MM.1S (cell line): Measurements from ENCODE around the gene CACNA1G.

Experiments used
- DNase-seq: peaks from one replicate; pipeline ENCODE4 v3.0.0-alpha.2; 2015
- H2AFZ ChIP-seq: fragments of 300-600 bp; sonication (generic); 2 replicates; pipeline ENCODE4 v1.6.0; 2016; ENCODE audit warnings: antibody characterized with exemption, low read length
- H3F3A ChIP-seq: fragments of 300-600 bp; sonication (generic); 2 replicates; pipeline ENCODE4 v1.6.1; 2016; ENCODE audit warnings: mild to moderate bottlenecking, antibody characterized with exemption, low read length, moderate library complexity, mixed read lengths; ENCODE audit not compliant: insufficient read depth
- H3K27ac ChIP-seq: fragments of 300-600 bp; sonication (generic); 2 replicates; pipeline ENCODE4 v1.5.1; 2016; ENCODE audit warnings: mild to moderate bottlenecking, low read length
- H3K27me3 ChIP-seq: fragments of 300-600 bp; sonication (generic); replicated peaks from 2 replicates; pipeline ENCODE4 v1.6.0; 2016; ENCODE audit warnings: low read length; ENCODE audit not compliant: insufficient read depth
- H3K36me3 ChIP-seq: fragments of 300-600 bp; sonication (generic); replicated peaks from 2 replicates; pipeline ENCODE4 v1.6.1; 2016; ENCODE audit warnings: mild to moderate bottlenecking, low read length, mixed read lengths; ENCODE audit not compliant: insufficient read depth
- H3K4me1 ChIP-seq: fragments of 300-600 bp; sonication (generic); 2 replicates; pipeline ENCODE4 v1.6.1; 2016; ENCODE audit warnings: low read length, mixed read lengths
- H3K4me2 ChIP-seq: fragments of 300-600 bp; sonication (generic); 2 replicates; pipeline ENCODE4 v1.6.0; 2016; ENCODE audit warnings: low read depth, low read length
- H3K4me3 ChIP-seq: fragments of 300-600 bp; sonication (generic); 2 replicates; pipeline ENCODE4 v1.5.1; 2016; ENCODE audit warnings: low read length, mixed read lengths
- H3K79me2 ChIP-seq: fragments of 300-600 bp; sonication (generic); 2 replicates; pipeline ENCODE4 v1.6.1; 2016; ENCODE audit warnings: mixed run types, low read length, mixed read lengths
- H3K9ac ChIP-seq: fragments of 300-600 bp; sonication (generic); 2 replicates; pipeline ENCODE4 v1.6.1; 2016; ENCODE audit warnings: low read length, mixed read lengths
- H3K9me2 ChIP-seq: fragments of 300-600 bp; sonication (generic); replicated peaks from 2 replicates; pipeline ENCODE4 v1.6.1; 2016; ENCODE audit warnings: mild to moderate bottlenecking, low read length, mixed read lengths; ENCODE audit not compliant: insufficient read depth
- H3K9me3 ChIP-seq: fragments of 300-600 bp; sonication (generic); replicated peaks from 2 replicates; pipeline ENCODE4 v1.6.1; 2016; ENCODE audit warnings: mild to moderate bottlenecking, low read length, mixed read lengths; ENCODE audit not compliant: insufficient read depth
- H4K20me1 ChIP-seq: fragments of 300-600 bp; sonication (generic); 2 replicates; pipeline ENCODE4 v1.6.1; 2016; ENCODE audit warnings: mild to moderate bottlenecking, low read length, moderate library complexity, mixed read lengths; ENCODE audit not compliant: insufficient read depth
- CTCF ChIP-seq: fragments of 300-600 bp; sonication (generic); IDR thresholded peaks from 2 replicates; pipeline ENCODE4 v1.5.1; 2016; ENCODE audit warnings: antibody characterized with exemption, low read length, mixed read lengths
- EZH2 ChIP-seq: fragments of 300-600 bp; sonication (generic); optimal IDR thresholded peaks from 2 replicates; pipeline ENCODE3; 2017; ENCODE audit warnings: low read depth, mild to moderate bottlenecking, antibody characterized with exemption, low read length, mixed read lengths
- EZH2phosphoT487 ChIP-seq: fragments of 300-600 bp; sonication (generic); IDR thresholded peaks from 2 replicates; pipeline ENCODE4 v1.6.1; 2018; ENCODE audit warnings: antibody characterized with exemption, low read length

Gene CACNA1G

GRCh38 chr17:50657054-50657453 lies 96.5 kb downstream of the CACNA1G start:
- Histone ChIP-seq H3K79me2 (no peaks in the 10 kb centered on the region), H3K27me3 (no peaks in the 10 kb centered on the region), H3K4me3 (no peak overlapping the region), H4K20me1 (no peaks in the 10 kb centered on the region), H3K9ac (no peak overlapping the region), H3K9me3 (no peaks in the 10 kb centered on the region), H3K9me2 (no peaks in the 10 kb centered on the region), H3F3A (no peaks in the 10 kb centered on the region), H3K27ac (no peak overlapping the region), H3K4me2 (no peak overlapping the region), H3K4me1 (peaks cover 11% of the 10 kb centered on the region), H2AFZ (no peak overlapping the region), H3K36me3 (no peaks in the 10 kb centered on the region)
- TF ChIP-seq EZH2 (no peak), EZH2phosphoT487 (no peak), CTCF (no peak)
- DNase-seq: no peak

DNA sequence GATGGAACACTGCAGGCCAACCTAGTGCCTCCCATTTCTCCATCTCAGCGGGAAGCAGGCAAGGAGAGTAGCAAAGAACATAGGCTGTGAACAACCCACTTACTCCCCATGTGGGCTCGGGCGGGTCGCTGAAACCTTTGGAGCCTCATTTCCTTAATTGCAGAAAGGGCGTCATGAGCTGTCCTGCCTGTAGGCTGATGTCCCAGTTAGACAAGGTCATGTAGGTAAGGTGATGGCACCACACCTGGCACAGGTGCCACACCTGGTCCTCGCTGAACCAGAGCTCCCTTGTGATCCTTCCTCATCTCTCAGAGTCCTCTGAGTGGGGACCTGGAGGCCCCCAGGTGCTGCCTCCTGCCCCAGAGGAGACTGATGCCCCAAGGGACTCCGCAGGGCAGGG lies 97.1 kb downstream of the CACNA1G start:
- Histone ChIP-seq H3K79me2 (no peaks in the 10 kb centered on the region), H3K9ac (no peak overlapping the region), H3K4me2 (no peak overlapping the region), H3K36me3 (no peaks in the 10 kb centered on the region), H4K20me1 (no peaks in the 10 kb centered on the region), H3F3A (no peaks in the 10 kb centered on the region), H3K9me2 (no peaks in the 10 kb centered on the region), H2AFZ (no peak overlapping the region), H3K27me3 (no peaks in the 10 kb centered on the region), H3K9me3 (no peaks in the 10 kb centered on the region), H3K4me3 (no peak overlapping the region), H3K4me1 (peaks cover 13% of the 10 kb centered on the region), H3K27ac (no peak overlapping the region)
- DNase-seq: no peak
- no peak for TF ChIP-seq CTCF
- TF ChIP-seq EZH2phosphoT487: no peak
- TF ChIP-seq EZH2: no peak

DNA sequence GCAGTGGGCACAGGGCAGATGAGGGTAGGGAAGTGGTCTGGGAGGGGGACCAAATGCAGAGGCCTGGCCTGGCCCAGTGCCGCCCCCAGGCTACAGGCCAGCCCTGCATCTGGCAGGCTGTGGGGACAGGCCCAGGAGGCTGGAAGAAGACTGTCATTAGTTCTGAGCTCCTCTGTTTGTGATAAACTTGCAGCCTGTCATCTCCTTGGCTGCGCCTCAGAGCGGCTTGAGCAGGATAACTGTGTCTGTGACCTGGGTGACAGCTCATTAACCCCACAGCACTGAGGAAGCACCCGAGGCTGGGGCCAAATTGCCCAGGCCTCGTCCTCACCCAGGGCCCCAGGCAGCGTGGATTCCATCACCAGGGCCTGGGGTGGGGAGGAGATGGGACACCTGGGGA lies 98.1 kb downstream of the CACNA1G start:
- TF ChIP-seq EZH2 (no peak), CTCF (no peak), EZH2phosphoT487 (no peak)
- Histone ChIP-seq H3K4me2 (no peak overlapping the region), H3K9me2 (no peaks in the 10 kb centered on the region), H3K27ac (no peak overlapping the region), H2AFZ (no peak overlapping the region), H3K27me3 (no peaks in the 10 kb centered on the region), H3K4me1 (peaks cover 13% of the 10 kb centered on the region), H4K20me1 (no peaks in the 10 kb centered on the region), H3K4me3 (no peak overlapping the region), H3F3A (no peaks in the 10 kb centered on the region), H3K36me3 (no peaks in the 10 kb centered on the region), H3K9ac (no peak overlapping the region), H3K79me2 (no peaks in the 10 kb centered on the region), H3K9me3 (no peaks in the 10 kb centered on the region)
- DNase-seq: no peak

GRCh38 chr17:50659179-50659578 lies 98.7 kb downstream of the CACNA1G start:
- DNase-seq: no peak
- no peak overlapping the region for H3K4me3 ChIP-seq

More at GRCh38 chr17:50659179-50659578, 98.7 kb downstream of the CACNA1G start:
- Histone ChIP-seq H3K79me2 (no peaks in the 10 kb centered on the region), H3K4me2 (no peak overlapping the region), H3K27me3 (no peaks in the 10 kb centered on the region), H3K36me3 (no peaks in the 10 kb centered on the region), H3K27ac (no peak overlapping the region), H3K9me3 (no peaks in the 10 kb centered on the region), H2AFZ (no peak overlapping the region), H3K9me2 (no peaks in the 10 kb centered on the region), H4K20me1 (no peaks in the 10 kb centered on the region), H3K4me1 (peaks cover 13% of the 10 kb centered on the region), H3K9ac (no peak overlapping the region), H3F3A (no peaks in the 10 kb centered on the region)
- TF ChIP-seq CTCF: no peak
- no peak for TF ChIP-seq EZH2
- TF ChIP-seq EZH2phosphoT487: no peak
